Lower lobe of right lung (tissue), 2 donors: ENCODE data around the gene SLIT3. TPM values are rescaled to one million over a fixed set of nuclear protein-coding genes. Genes with fewer than 3 reads are reported as not detected.

Experiments
- ATAC-seq, 2 donors: fragments of 200-7000 bp; cut with Tn5 transposase; one replicate each; pipeline ENCODE4 v1.9.1; 2020 to 2022; ENCODE audit warnings: mild to moderate bottlenecking in 2 of 2, moderate library complexity in 2 of 2
- DNase-seq: peaks from one replicate; pipeline ENCODE4 v3.0.0-alpha.2; 2020
- H3K27ac ChIP-seq: fragments of 200-600 bp; one replicate; pipeline ENCODE4 v1.8.0; 2022
- H3K27me3 ChIP-seq: fragments of 200-600 bp; one replicate; pipeline ENCODE4 v1.8.0; 2022; ENCODE audit warnings: low read depth
- H3K36me3 ChIP-seq: fragments of 200-600 bp; one replicate; pipeline ENCODE4 v1.8.0; 2022; ENCODE audit warnings: mild to moderate bottlenecking
- H3K4me1 ChIP-seq: fragments of 200-600 bp; one replicate; pipeline ENCODE4 v1.8.0; 2022
- H3K4me3 ChIP-seq: fragments of 200-600 bp; one replicate; pipeline ENCODE4 v1.8.0; 2022; ENCODE audit warnings: mild to moderate bottlenecking
- H3K9me3 ChIP-seq: fragments of 200-600 bp; one replicate; pipeline ENCODE4 v1.8.0; 2022
- intact Hi-C: fragments of 100-400 bp; cut with DNase I; formaldehyde crosslinking; loops from one replicate; pipeline ENCODE4 v1.11.0; 2022
- total RNA-seq: library from RNA; stranded (reverse); fragmentation: NEBNext Ultra II Directional; extraction: Animal tissue kit (Norgen Biotek cat#: 25700); gene quantifications from one replicate; pipeline ENCODE4 v1.2.1, GENCODE V29; 2021
- TF ChIP-seq, protein P1 (sequence below): fragments of 200-600 bp; IDR thresholded peaks from one replicate; pipeline ENCODE4 v1.8.0; 2022; ENCODE audit warnings: antibody characterized with exemption, mild to moderate bottlenecking
- donor health status: DM: no; HTN: yes; CAD: no; lungs with severe emphysema.

The SLIT3 gene
- total RNA-seq, 1 donor from 2014 or later = 48.6 TPM

DNA sequence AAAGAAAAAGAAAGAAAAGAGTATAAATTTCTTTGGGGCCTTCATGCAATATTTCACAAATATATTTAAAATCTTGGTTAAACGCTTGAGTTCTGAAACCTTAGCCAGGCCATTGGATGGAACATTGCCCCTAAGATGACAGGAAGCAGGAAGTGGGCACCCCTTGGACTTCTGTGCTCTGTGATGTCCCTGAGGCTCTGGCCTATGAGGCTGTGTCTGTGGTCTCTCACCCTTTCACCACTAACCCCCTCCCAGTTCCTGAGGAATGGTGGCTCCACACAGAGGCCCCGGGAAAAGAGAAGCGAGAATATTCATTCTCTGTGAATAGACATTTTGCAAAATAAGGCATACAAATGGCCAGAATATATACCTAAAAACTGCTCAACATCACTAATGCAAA is 401.3 kb downstream of the SLIT3 start:
- DNase-seq = no peak
- no peak for ATAC-seq
- H3K9me3 ChIP-seq = no peaks in the 10 kb centered on the region
- no peak overlapping the region for H3K4me3 ChIP-seq
- no peaks in the 10 kb centered on the region for H3K36me3 ChIP-seq
- intact Hi-C loops = no loop called here
- H3K27ac ChIP-seq = no peak overlapping the region
- no peaks in the 10 kb centered on the region for H3K4me1 ChIP-seq
- no peaks in the 10 kb centered on the region for H3K27me3 ChIP-seq
- TF ChIP-seq, protein P1, sequence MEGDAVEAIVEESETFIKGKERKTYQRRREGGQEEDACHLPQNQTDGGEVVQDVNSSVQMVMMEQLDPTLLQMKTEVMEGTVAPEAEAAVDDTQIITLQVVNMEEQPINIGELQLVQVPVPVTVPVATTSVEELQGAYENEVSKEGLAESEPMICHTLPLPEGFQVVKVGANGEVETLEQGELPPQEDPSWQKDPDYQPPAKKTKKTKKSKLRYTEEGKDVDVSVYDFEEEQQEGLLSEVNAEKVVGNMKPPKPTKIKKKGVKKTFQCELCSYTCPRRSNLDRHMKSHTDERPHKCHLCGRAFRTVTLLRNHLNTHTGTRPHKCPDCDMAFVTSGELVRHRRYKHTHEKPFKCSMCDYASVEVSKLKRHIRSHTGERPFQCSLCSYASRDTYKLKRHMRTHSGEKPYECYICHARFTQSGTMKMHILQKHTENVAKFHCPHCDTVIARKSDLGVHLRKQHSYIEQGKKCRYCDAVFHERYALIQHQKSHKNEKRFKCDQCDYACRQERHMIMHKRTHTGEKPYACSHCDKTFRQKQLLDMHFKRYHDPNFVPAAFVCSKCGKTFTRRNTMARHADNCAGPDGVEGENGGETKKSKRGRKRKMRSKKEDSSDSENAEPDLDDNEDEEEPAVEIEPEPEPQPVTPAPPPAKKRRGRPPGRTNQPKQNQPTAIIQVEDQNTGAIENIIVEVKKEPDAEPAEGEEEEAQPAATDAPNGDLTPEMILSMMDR = no peak

DNA sequence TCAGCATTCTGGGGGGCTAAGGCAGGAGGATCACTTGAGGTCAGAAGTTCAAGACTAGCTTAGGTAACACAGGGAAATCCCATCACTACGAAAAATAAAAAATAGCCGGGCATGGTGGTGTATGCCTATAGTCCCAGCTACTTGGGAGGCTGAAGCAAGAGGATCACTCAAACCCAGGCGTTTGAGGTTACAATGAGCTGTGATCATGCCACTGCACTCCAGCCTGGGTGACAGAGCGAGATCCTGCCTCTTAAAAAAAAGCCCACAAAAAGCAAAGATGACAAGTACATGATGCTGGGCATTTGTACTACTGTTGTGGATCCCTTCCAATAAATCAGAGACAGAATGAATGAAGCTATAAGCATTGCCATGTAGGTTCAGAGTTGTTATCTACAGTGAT is 401.7 kb downstream of the SLIT3 start:
- no peaks in the 10 kb centered on the region for H3K27me3 ChIP-seq
- DNase-seq (no peak), ATAC-seq (no peak)
- H3K4me1 ChIP-seq = no peaks in the 10 kb centered on the region
- no peak overlapping the region for H3K4me3 ChIP-seq
- TF ChIP-seq, protein P1 = no peak
- no peaks in the 10 kb centered on the region for H3K9me3 ChIP-seq
- no peaks in the 10 kb centered on the region for H3K36me3 ChIP-seq
- intact Hi-C loops = no loop called here
- H3K27ac ChIP-seq = no peak overlapping the region

DNA sequence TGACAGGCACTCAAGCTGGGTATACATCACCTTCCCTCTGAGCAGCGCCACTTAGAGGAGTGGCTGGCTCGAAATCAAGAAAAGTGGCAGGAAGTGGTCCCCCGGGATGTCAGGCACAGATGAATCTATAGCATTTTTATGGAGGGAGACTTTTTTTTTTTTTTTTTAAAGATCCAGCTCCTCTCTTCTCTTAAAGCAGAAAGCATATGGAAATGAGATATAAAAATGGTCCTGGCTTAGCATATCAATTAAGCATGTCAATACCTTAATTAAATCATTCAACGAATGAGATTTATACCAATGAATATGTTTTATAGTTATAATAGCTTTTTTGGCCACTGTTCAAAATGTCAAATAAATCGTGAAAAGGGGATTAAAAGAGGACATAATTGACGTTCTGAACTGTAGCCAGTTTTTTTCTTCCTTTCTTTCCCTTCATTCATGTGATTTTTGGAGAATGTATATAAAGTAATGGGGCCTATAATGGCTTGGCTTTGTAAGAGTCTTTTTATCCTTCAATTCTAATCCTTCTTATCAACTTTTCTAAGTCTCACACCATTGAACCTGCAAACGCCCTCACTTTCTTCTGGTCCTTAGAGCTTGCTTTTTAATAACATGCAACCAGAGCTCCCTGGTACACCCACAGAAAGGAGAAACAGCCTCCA is 402.6 kb downstream of the SLIT3 start:
- H3K27ac ChIP-seq = no peak overlapping the region
- no peaks in the 10 kb centered on the region for H3K36me3 ChIP-seq
- TF ChIP-seq, protein P1 = no peak
- no peaks in the 10 kb centered on the region for H3K9me3 ChIP-seq
- intact Hi-C loops = no loop called here
- H3K4me3 ChIP-seq = no peak overlapping the region
- no peaks in the 10 kb centered on the region for H3K4me1 ChIP-seq
- no peak for DNase-seq
- H3K27me3 ChIP-seq = no peaks in the 10 kb centered on the region
- no peak for ATAC-seq

DNA sequence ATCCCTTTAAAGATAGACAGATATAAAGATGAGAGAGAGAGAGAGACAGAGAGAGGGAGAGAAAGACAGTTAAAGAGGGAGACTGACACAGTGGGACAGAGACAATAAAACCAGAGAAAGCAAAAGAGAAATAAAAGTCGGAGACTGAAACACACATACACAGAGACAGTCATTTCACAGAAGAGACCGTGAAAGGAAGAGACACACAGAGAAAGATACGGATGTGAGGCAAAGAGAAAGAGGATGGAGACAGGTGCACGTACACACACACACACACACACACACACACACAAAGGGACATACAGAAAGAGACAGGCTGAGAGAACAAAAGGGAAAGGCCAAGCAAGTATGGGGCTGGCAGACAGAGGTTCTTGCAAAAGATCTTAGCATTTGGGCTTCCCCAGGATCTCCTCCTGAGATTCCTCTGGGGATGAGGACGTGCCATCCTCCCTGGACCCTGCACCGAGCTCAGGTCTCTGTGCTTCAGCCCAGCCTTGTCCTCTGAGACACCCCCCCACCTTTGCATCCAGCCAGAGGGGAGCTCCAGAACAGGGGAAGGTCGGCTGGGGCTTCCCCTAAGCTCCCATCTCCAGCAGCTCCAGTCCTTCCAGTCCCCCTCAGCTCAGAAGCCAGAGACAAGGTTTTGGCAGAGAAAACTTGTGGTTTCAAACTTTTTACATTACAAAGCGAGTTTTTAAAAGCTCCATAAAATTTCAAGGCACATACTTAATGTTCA is 403.4 kb downstream of the SLIT3 start:
- no peak overlapping the region for H3K27ac ChIP-seq
- no peak for DNase-seq
- H3K27me3 ChIP-seq = no peaks in the 10 kb centered on the region
- no peak overlapping the region for H3K4me3 ChIP-seq
- H3K4me1 ChIP-seq = no peaks in the 10 kb centered on the region
- TF ChIP-seq, protein P1 = no peak
- H3K36me3 ChIP-seq = no peaks in the 10 kb centered on the region
- no peak for ATAC-seq
- no peaks in the 10 kb centered on the region for H3K9me3 ChIP-seq
- intact Hi-C loops = no loop called here

DNA sequence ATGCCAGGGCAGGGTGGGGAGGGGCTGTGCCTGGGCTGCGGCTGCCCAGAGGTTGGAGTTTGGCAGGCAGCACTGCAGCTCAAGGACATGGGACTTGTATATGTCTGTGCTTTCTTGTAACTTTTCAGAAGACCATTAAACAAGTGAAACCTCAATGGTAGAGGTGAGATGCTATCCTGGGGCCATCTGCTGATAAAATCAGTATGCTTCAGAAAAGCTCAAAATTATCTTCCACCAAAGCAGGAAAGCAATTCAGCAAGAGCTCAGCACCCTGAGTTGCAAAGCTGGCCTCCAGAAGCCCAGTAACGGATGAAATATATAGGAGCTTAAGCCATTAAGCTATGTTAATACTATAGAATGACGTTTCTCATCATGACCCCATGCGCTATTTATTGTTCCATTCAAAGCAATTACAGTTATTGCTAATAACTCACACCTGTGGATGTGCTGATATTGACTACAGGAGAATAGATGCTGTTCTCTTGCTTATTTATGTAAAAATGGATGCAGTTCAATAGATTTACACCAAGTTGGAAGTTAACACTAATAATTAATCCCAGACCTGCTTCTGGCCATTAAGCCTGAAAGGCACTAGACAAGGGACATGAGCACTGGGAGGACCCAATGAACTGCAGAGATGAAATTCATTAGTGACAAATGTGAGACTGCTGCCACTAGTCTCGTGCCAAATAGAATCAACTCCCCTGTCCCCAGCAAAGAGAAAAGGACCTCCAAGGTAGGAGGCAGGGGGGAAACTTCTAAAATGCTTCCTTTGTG is 405.5 kb downstream of the SLIT3 start:
- H3K36me3 ChIP-seq = no peaks in the 10 kb centered on the region
- no peak overlapping the region for H3K27ac ChIP-seq
- DNase-seq = no peak
- H3K4me3 ChIP-seq = no peak overlapping the region
- H3K9me3 ChIP-seq = no peaks in the 10 kb centered on the region
- H3K27me3 ChIP-seq = no peaks in the 10 kb centered on the region
- TF ChIP-seq, protein P1 = no peak
- ATAC-seq = no peak
- intact Hi-C loops = no loop called here
- H3K4me1 ChIP-seq = no peaks in the 10 kb centered on the region
